Measurements from ENCODE around the gene OR1E2. TPM values are rescaled to one million over a fixed set of nuclear protein-coding genes. Genes with fewer than 3 reads are reported as not detected.
"Not testable (repeated sequence)": the region's sequence is repeated elsewhere in the genome, so short reads cannot be mapped to it uniquely, and the experiment has no call there.

OR1E2 gene
- total RNA-seq, 1 donor from 2014 or later = not detected

- Mint-ChIP-seq H3K4me3 (ENCODE audit: unreplicated experiment) (no peak overlapping the region), H3K27me3 (ENCODE audit: unreplicated experiment) (no peaks in the 10 kb centered on the region), H3K4me1 (ENCODE audit: unreplicated experiment) (no peaks in the 10 kb centered on the region), H3K27ac (ENCODE audit: unreplicated experiment) (no peak overlapping the region), H3K9me3 (ENCODE audit: unreplicated experiment) (no peaks in the 10 kb centered on the region), H3K36me3 (ENCODE audit: low read depth, unreplicated experiment) (no peaks in the 10 kb centered on the region)
- no peak for DNase-seq (ENCODE audit: low spot score)
- no peak for TF ChIP-seq CTCF (IDR thresholded peaks at IDR 0.05; ENCODE audit: unreplicated experiment)
Observed at GRCh38 chr17:3418222-3418621, 15.4 kb downstream of the OR1E2 start.

- TF ChIP-seq CTCF (IDR thresholded peaks at IDR 0.05; ENCODE audit: unreplicated experiment) = no peak
- H3K27me3 Mint-ChIP-seq (ENCODE audit: unreplicated experiment) = peaks cover 2% of the 10 kb centered on the region
- no peak for DNase-seq (ENCODE audit: low spot score)
- H3K4me3 Mint-ChIP-seq (ENCODE audit: unreplicated experiment) = no peak overlapping the region
- no peaks in the 10 kb centered on the region for H3K36me3 Mint-ChIP-seq (ENCODE audit: low read depth, unreplicated experiment)
- no peaks in the 10 kb centered on the region for H3K4me1 Mint-ChIP-seq (ENCODE audit: unreplicated experiment)
- H3K9me3 Mint-ChIP-seq (ENCODE audit: unreplicated experiment) = no peaks in the 10 kb centered on the region
- no peak overlapping the region for H3K27ac Mint-ChIP-seq (ENCODE audit: unreplicated experiment)
Observed at GRCh38 chr17:3415610-3416009, 18.0 kb downstream of the OR1E2 start.

GRCh38 chr17:3412216-3412615 lies 21.4 kb downstream of the OR1E2 start:
- not testable (repeated sequence) for H3K27ac Mint-ChIP-seq (ENCODE audit: unreplicated experiment); H3K36me3 Mint-ChIP-seq (ENCODE audit: low read depth, unreplicated experiment); DNase-seq (ENCODE audit: low spot score); H3K4me3 Mint-ChIP-seq (ENCODE audit: unreplicated experiment); H3K9me3 Mint-ChIP-seq (ENCODE audit: unreplicated experiment); H3K4me1 Mint-ChIP-seq (ENCODE audit: unreplicated experiment); H3K27me3 Mint-ChIP-seq (ENCODE audit: unreplicated experiment)

GRCh38 chr17:3411070-3411469 lies 22.6 kb downstream of the OR1E2 start, which contains the start of gene OR3A3:
Gene OR3A3 (plus strand): TSS chr17:3411370.
- no peaks in the 10 kb centered on the region for H3K36me3 Mint-ChIP-seq (ENCODE audit: low read depth, unreplicated experiment)
- H3K27ac Mint-ChIP-seq (ENCODE audit: unreplicated experiment) = no peak within 1 kb of the TSS
- no peak for DNase-seq (ENCODE audit: low spot score)
- peaks cover 5% of the 10 kb centered on the region for H3K9me3 Mint-ChIP-seq (ENCODE audit: unreplicated experiment)
- no peaks in the 10 kb centered on the region for H3K4me1 Mint-ChIP-seq (ENCODE audit: unreplicated experiment)
- peaks cover 5% of the 10 kb centered on the region for H3K27me3 Mint-ChIP-seq (ENCODE audit: unreplicated experiment)
- no peak for TF ChIP-seq CTCF (IDR thresholded peaks at IDR 0.05; ENCODE audit: unreplicated experiment)
- H3K4me3 Mint-ChIP-seq (ENCODE audit: unreplicated experiment) = no peak within 1 kb of the TSS

GRCh38 chr17:3403856-3404255 lies 29.8 kb downstream of the OR1E2 start:
- not testable (repeated sequence) for H3K4me3 Mint-ChIP-seq (ENCODE audit: unreplicated experiment); H3K9me3 Mint-ChIP-seq (ENCODE audit: unreplicated experiment); DNase-seq (ENCODE audit: low spot score); H3K4me1 Mint-ChIP-seq (ENCODE audit: unreplicated experiment); H3K27me3 Mint-ChIP-seq (ENCODE audit: unreplicated experiment); H3K27ac Mint-ChIP-seq (ENCODE audit: unreplicated experiment); H3K36me3 Mint-ChIP-seq (ENCODE audit: low read depth, unreplicated experiment)

GRCh38 chr17:3401786-3402185 lies 31.9 kb downstream of the OR1E2 start:
- Mint-ChIP-seq H3K27ac (ENCODE audit: unreplicated experiment) (no peak overlapping the region), H3K27me3 (ENCODE audit: unreplicated experiment) (peaks cover 3% of the 10 kb centered on the region), H3K36me3 (ENCODE audit: low read depth, unreplicated experiment) (no peaks in the 10 kb centered on the region), H3K4me3 (ENCODE audit: unreplicated experiment) (no peak overlapping the region), H3K4me1 (ENCODE audit: unreplicated experiment) (no peaks in the 10 kb centered on the region), H3K9me3 (ENCODE audit: unreplicated experiment) (peaks cover 4% of the 10 kb centered on the region)
- no peak for TF ChIP-seq CTCF (IDR thresholded peaks at IDR 0.05; ENCODE audit: unreplicated experiment)
- no peak for DNase-seq (ENCODE audit: low spot score)

Data from endothelial cell (in vitro differentiated cells).